Measurements from ENCODE around the gene GOLT1A. TPM values are rescaled to one million over a fixed set of nuclear protein-coding genes. Genes with fewer than 3 reads are reported as not detected.

The GOLT1A gene
- total RNA-seq, 2 donors from 2014 or later, result not detected

DNA sequence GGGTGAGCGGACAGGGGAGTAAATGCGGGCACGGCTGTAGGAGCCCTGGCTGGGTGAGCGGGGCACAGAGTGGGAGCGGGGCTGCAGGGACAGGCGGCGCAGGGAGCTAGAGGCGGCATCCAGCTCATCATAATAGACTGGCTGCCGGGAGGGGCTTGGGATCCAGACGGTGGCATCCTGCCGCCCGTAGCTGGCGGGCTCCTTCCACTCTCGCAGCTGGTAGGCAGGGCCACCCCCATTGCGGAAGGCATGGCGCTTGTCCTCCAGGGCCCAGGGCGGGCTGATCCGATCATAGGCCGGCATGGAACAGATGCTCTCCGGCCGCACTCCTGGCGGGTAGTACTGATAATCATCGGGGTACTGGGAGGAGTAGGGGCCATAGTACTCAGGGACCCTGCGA, 43.7 kb upstream of the GOLT1A start:
- no peak overlapping the region for H3K4me3 ChIP-seq
- DNase-seq (ENCODE audit: low spot score) (no peak), ATAC-seq (ENCODE audit: insufficient number of reproducible peaks, low FRiP score, low read depth) (no peak)
- TF ChIP-seq, protein P1, sequence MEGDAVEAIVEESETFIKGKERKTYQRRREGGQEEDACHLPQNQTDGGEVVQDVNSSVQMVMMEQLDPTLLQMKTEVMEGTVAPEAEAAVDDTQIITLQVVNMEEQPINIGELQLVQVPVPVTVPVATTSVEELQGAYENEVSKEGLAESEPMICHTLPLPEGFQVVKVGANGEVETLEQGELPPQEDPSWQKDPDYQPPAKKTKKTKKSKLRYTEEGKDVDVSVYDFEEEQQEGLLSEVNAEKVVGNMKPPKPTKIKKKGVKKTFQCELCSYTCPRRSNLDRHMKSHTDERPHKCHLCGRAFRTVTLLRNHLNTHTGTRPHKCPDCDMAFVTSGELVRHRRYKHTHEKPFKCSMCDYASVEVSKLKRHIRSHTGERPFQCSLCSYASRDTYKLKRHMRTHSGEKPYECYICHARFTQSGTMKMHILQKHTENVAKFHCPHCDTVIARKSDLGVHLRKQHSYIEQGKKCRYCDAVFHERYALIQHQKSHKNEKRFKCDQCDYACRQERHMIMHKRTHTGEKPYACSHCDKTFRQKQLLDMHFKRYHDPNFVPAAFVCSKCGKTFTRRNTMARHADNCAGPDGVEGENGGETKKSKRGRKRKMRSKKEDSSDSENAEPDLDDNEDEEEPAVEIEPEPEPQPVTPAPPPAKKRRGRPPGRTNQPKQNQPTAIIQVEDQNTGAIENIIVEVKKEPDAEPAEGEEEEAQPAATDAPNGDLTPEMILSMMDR (IDR thresholded peaks at IDR 0.05), result no peak
- H3K36me3 ChIP-seq, result no peaks in the 10 kb centered on the region
- H3K4me1 ChIP-seq (ENCODE audit: control insufficient read depth in 1 of 2, low read depth in 2 of 2), result no peaks in the 10 kb centered on the region
- H3K27me3 ChIP-seq (replicated peaks; ENCODE audit: insufficient read depth), result no peaks in the 10 kb centered on the region
- H3K9me3 ChIP-seq, result no peaks in the 10 kb centered on the region
- H3K27ac ChIP-seq, result no peak overlapping the region

DNA sequence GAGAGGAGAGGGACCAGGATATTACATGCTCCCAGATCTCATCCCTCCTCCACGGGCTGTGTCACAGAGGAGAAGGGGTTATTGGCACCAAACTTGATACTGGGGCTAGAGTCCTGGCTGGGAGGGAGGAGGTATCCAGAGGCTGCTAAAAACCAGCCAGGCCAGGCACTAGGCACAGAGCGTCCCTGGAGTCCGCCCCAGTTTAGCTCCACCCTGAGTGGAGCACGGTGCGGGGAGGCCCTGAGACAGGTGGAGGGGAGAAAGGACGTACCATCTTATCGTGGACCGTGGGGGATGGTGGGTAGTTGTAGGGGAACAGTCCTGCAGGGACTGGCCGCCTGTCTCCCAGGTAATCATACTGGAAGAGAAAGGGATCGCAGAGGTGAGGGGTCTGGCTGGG, 42.7 kb upstream of the GOLT1A start:
- no peak overlapping the region for H3K27ac ChIP-seq

DNA sequence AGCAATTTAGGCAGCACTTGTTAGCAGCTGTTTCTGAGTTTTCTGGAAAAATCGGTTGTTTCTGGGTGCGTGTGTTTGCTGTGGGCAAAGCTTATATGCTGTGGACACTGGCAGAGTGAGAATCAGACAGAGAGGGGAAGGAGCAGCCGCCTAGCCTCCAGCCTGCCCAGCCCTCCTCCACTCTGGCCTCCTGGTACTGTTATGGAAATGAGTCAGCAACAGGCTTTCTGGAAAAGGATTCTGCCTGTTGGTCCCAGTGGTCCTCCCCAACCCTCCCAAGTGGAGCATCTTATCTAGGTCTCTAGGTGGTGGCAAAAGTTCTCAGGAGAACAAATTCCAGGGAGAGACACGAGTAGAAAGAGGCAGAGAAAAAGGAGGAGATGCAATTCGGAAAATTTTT, 42.2 kb upstream of the GOLT1A start:
- H3K27ac ChIP-seq, result no peak overlapping the region
- H3K27me3 ChIP-seq (replicated peaks; ENCODE audit: insufficient read depth), result no peaks in the 10 kb centered on the region
- TF ChIP-seq, protein P1 (IDR thresholded peaks at IDR 0.05), result no peak
- H3K36me3 ChIP-seq, result no peaks in the 10 kb centered on the region
- no peaks in the 10 kb centered on the region for H3K4me1 ChIP-seq (ENCODE audit: control insufficient read depth in 1 of 2, low read depth in 2 of 2)
- DNase-seq (ENCODE audit: low spot score), result no peak
- no peaks in the 10 kb centered on the region for H3K9me3 ChIP-seq
- ATAC-seq (ENCODE audit: insufficient number of reproducible peaks, low FRiP score, low read depth), result no peak
- no peak overlapping the region for H3K4me3 ChIP-seq

More for the DNA sequence above, 42.7 kb upstream of the GOLT1A start:
- Histone ChIP-seq H3K4me3 (no peak overlapping the region), H3K27me3 (replicated peaks; ENCODE audit: insufficient read depth) (no peaks in the 10 kb centered on the region), H3K4me1 (ENCODE audit: control insufficient read depth in 1 of 2, low read depth in 2 of 2) (no peaks in the 10 kb centered on the region), H3K36me3 (no peaks in the 10 kb centered on the region), H3K9me3 (no peaks in the 10 kb centered on the region)
- DNase-seq (ENCODE audit: low spot score), result no peak
- ATAC-seq (ENCODE audit: insufficient number of reproducible peaks, low FRiP score, low read depth), result no peak
- TF ChIP-seq, protein P1 (IDR thresholded peaks at IDR 0.05), result no peak

DNA sequence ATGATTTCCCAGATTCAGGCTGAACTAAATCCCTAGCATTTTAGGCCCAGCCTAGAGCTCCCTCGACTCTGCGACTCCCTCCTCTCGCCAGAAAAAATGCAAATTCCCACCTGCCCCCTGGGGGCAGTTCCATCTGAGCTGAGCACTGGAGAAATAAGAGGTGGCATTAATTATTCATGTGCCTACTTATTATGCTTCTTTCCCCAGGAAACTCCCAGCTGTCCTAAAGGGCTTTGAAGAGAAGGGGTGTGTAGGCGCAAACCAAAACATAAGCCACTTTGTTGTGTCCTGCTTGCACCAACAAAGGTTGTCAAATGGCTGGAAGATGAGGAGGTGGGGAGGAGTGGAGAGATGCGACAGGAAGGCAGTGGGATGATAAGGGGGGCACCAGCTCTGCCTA, 41.4 kb upstream of the GOLT1A start:
- Histone ChIP-seq H3K9me3 (no peaks in the 10 kb centered on the region), H3K4me1 (ENCODE audit: control insufficient read depth in 1 of 2, low read depth in 2 of 2) (no peaks in the 10 kb centered on the region), H3K27ac (no peak overlapping the region), H3K4me3 (no peak overlapping the region), H3K36me3 (no peaks in the 10 kb centered on the region), H3K27me3 (replicated peaks; ENCODE audit: insufficient read depth) (no peaks in the 10 kb centered on the region)
- TF ChIP-seq, protein P1 (IDR thresholded peaks at IDR 0.05), result no peak
- ATAC-seq (ENCODE audit: insufficient number of reproducible peaks, low FRiP score, low read depth) (no peak), DNase-seq (ENCODE audit: low spot score) (no peak)

DNA sequence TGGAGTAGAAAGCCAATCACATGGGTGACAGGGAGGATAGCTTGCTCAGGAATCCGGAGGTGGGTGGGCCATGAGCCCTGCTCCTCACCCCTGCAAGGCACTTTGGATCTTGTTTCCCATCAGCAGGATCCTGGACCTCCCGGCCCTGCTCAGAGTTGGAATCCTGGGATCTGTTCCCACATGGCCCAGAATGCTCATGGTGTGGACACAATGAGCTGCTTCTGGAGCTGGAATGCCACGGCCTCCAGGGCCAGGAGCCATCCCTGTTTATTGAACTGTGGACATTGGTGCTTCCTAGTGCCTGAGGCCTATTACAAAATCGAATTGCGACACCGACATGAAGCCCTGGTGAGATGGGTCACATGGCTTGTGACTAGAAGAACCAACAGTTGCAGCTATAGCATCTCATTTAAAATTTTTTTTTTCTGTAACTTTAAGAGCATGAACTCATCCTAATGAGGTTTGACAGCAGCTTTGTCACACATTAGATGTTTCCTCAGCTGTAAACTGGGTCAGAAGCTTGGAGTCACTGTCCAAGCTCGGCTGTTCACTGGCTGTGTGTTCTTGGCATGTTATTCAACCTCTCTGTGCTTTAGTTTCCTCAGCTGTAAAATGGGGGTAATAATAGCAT, 40.4 kb upstream of the GOLT1A start:
- TF ChIP-seq, protein P1 (IDR thresholded peaks at IDR 0.05), result no peak
- Histone ChIP-seq H3K4me1 (ENCODE audit: control insufficient read depth in 1 of 2, low read depth in 2 of 2) (no peaks in the 10 kb centered on the region), H3K4me3 (no peak overlapping the region), H3K36me3 (no peaks in the 10 kb centered on the region), H3K27me3 (replicated peaks; ENCODE audit: insufficient read depth) (no peaks in the 10 kb centered on the region), H3K27ac (no peak overlapping the region), H3K9me3 (no peaks in the 10 kb centered on the region)
- no peak for ATAC-seq (ENCODE audit: insufficient number of reproducible peaks, low FRiP score, low read depth)
- DNase-seq (ENCODE audit: low spot score), result no peak

Data from thoracic aorta (tissue), 2 donors.